ENCODE results near the gene LRP8. TPM values are rescaled to one million over a fixed set of nuclear protein-coding genes. Genes with fewer than 3 reads are reported as not detected.

Gene LRP8
- total and polyA plus RNA-seq, 9 of the 15 experiments (the other 6 are each of a cell fraction or from before 2014, with no cell fraction given) = 7.1 to 56.1 (median 31.3) TPM

GRCh38 chr1:53326088-53326597, 1.7 kb downstream of the LRP8 start (continued):
- TF ChIP-seq REST (IDR thresholded peaks at IDR 0.05; ENCODE audit: borderline replicate concordance) (peak; percentile 48), REST (CRISPR knock-in tag; IDR thresholded peaks at IDR 0.05; ENCODE audit: low read depth) (peak; percentile 62; the same call in 1 of the 2 replicates), MLLT1 (IDR thresholded peaks at IDR 0.05) (no peak), ZNF518B (CRISPR knock-in tag; IDR thresholded peaks at IDR 0.05) (no peak), POLR2A (conservative IDR thresholded peaks at IDR 0.05) (peak; percentile 98), PML (IDR thresholded peaks at IDR 0.05; ENCODE audit: low read length) (peak; percentile 57; the same call in 1 of the 2 replicates), STAT5B (CRISPR knock-in tag; IDR thresholded peaks at IDR 0.05) (no peak), BHLHE40 (IDR thresholded peaks at IDR 0.05; ENCODE audit: low read length) (peak; percentile 60; the same call in 1 of the 2 replicates), SP1 (CRISPR knock-in tag; IDR thresholded peaks at IDR 0.05) (0 out of 2 replicates have a peak, but pooled peaks have one; percentile 58), CXXC5 (CRISPR knock-in tag; IDR thresholded peaks at IDR 0.05) (peak; percentile 69; the same call in 1 of the 2 replicates), ZNF395 (CRISPR knock-in tag; IDR thresholded peaks at IDR 0.05) (no peak; the same call in 1 of the 2 replicates), SIN3A (IDR thresholded peaks at IDR 0.05; ENCODE audit: borderline replicate concordance in 2 of 2, control insufficient read depth in 1 of 2, low read depth in 2 of 2, low read length in 2 of 2) (peak in 1 of 2 experiments; percentile 28; a peak in 1 of 4 replicates)

All from K562 (cell line).